Measurements from ENCODE around the gene DNAI7.

Gene DNAI7

GRCh38 chr12:25099010-25099409 lies 96.0 kb downstream of the DNAI7 start:
- DNase-seq = no peak

- DNase-seq = no peak
Observed at GRCh38 chr12:25089738-25090137, 105.2 kb downstream of the DNAI7 start.

GRCh38 chr12:25087596-25087995 lies 107.4 kb downstream of the DNAI7 start:
- DNase-seq = no peak

- DNase-seq = no peak
Observed at GRCh38 chr12:25084816-25085215, 110.1 kb downstream of the DNAI7 start.

GRCh38 chr12:25083211-25083610 lies 111.7 kb downstream of the DNAI7 start:
- no peak for DNase-seq

GRCh38 chr12:25082628-25083027 lies 112.3 kb downstream of the DNAI7 start:
- no peak for DNase-seq

- no peak for DNase-seq
Observed at GRCh38 chr12:25079393-25079792, 115.6 kb downstream of the DNAI7 start.

GRCh38 chr12:25074954-25075353 lies 120.0 kb downstream of the DNAI7 start:
- no peak for DNase-seq

- no peak for DNase-seq
Observed at GRCh38 chr12:25074113-25074512, 120.8 kb downstream of the DNAI7 start.

GRCh38 chr12:25072906-25073650 lies 121.9 kb downstream of the DNAI7 start:
- DNase-seq = no peak

- no peak for DNase-seq
Observed at GRCh38 chr12:25071366-25071765, 123.6 kb downstream of the DNAI7 start.

- DNase-seq = no peak
Observed at GRCh38 chr12:25069224-25069623, 125.7 kb downstream of the DNAI7 start.

- no peak for DNase-seq
Observed at GRCh38 chr12:25065035-25065434, 129.9 kb downstream of the DNAI7 start.

GRCh38 chr12:25063873-25064628 lies 130.9 kb downstream of the DNAI7 start:
- DNase-seq = no peak

GRCh38 chr12:25058658-25059058 lies 136.3 kb downstream of the DNAI7 start:
- no peak for DNase-seq
